Measurements from ENCODE around the gene SLITRK5.

SLITRK5 gene

GRCh38 chr13:87671031-87671752 lies at the start of gene SLITRK5:
Gene SLITRK5 (plus strand): TSS chr13:87671371. CDS start chr13:87675389, 4,018 bp downstream.
- no peaks in the 10 kb centered on the region; the same call in 1 of the 2 replicates for H3K9me3 ChIP-seq (ENCODE audit: control insufficient read depth, insufficient read depth, low read length)
- TF ChIP-seq, protein P1, sequence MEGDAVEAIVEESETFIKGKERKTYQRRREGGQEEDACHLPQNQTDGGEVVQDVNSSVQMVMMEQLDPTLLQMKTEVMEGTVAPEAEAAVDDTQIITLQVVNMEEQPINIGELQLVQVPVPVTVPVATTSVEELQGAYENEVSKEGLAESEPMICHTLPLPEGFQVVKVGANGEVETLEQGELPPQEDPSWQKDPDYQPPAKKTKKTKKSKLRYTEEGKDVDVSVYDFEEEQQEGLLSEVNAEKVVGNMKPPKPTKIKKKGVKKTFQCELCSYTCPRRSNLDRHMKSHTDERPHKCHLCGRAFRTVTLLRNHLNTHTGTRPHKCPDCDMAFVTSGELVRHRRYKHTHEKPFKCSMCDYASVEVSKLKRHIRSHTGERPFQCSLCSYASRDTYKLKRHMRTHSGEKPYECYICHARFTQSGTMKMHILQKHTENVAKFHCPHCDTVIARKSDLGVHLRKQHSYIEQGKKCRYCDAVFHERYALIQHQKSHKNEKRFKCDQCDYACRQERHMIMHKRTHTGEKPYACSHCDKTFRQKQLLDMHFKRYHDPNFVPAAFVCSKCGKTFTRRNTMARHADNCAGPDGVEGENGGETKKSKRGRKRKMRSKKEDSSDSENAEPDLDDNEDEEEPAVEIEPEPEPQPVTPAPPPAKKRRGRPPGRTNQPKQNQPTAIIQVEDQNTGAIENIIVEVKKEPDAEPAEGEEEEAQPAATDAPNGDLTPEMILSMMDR (IDR thresholded peaks at IDR 0.05; ENCODE audit: low read depth, low read length, poor library complexity, severe bottlenecking): peak; percentile 73
- TF ChIP-seq EZH2phosphoT487 (IDR thresholded peaks at IDR 0.05; ENCODE audit: borderline replicate concordance, low read length): no peak
- H4K20me1 ChIP-seq (ENCODE audit: control insufficient read depth, insufficient read depth, low read depth, low read length): no peaks in the 10 kb centered on the region
- H3K9me2 ChIP-seq (replicated peaks; ENCODE audit: control insufficient read depth, low read length): no peaks in the 10 kb centered on the region
- no peaks in the 10 kb centered on the region for H3K27me3 ChIP-seq (ENCODE audit: control insufficient read depth, low read length)
- no peaks in the 10 kb centered on the region for H3K36me3 ChIP-seq (ENCODE audit: control insufficient read depth, low read length)
- peak within 1 kb of the TSS; percentile 53 for H3K4me3 ChIP-seq (ENCODE audit: low read length)
- H3K79me2 ChIP-seq (ENCODE audit: control insufficient read depth, low read length): no peaks in the 10 kb centered on the region
- H3K4me1 ChIP-seq (ENCODE audit: control insufficient read depth, low read length): no peaks in the 10 kb centered on the region
- H3K27ac ChIP-seq (ENCODE audit: low read depth, low read length): no peak within 1 kb of the TSS
- peak within 1 kb of the TSS; percentile 50 for H3K4me2 ChIP-seq (ENCODE audit: low read length)
- H3F3A ChIP-seq (ENCODE audit: control insufficient read depth, insufficient read depth): no peaks in the 10 kb centered on the region

- Histone ChIP-seq H3K4me1 (ENCODE audit: control insufficient read depth, low read length) (no peaks in the 10 kb centered on the region), H3K27ac (ENCODE audit: low read depth, low read length) (no peak overlapping the region), H3K27me3 (ENCODE audit: control insufficient read depth, low read length) (no peaks in the 10 kb centered on the region), H3K4me2 (ENCODE audit: low read length) (no peak overlapping the region), H4K20me1 (ENCODE audit: control insufficient read depth, insufficient read depth, low read depth, low read length) (no peaks in the 10 kb centered on the region), H3K36me3 (ENCODE audit: control insufficient read depth, low read length) (no peaks in the 10 kb centered on the region), H3K79me2 (ENCODE audit: control insufficient read depth, low read length) (no peaks in the 10 kb centered on the region), H3K9me2 (replicated peaks; ENCODE audit: control insufficient read depth, low read length) (no peaks in the 10 kb centered on the region), H3K9me3 (ENCODE audit: control insufficient read depth, insufficient read depth, low read length) (0 out of 2 replicates have a peak, but pooled peaks cover 2% of the 10 kb centered on the region), H3K4me3 (ENCODE audit: low read length) (no peak overlapping the region), H3F3A (ENCODE audit: control insufficient read depth, insufficient read depth) (no peaks in the 10 kb centered on the region)
- no peak for TF ChIP-seq EZH2phosphoT487 (IDR thresholded peaks at IDR 0.05; ENCODE audit: borderline replicate concordance, low read length)
- TF ChIP-seq, protein P1 (IDR thresholded peaks at IDR 0.05; ENCODE audit: low read depth, low read length, poor library complexity, severe bottlenecking): no peak
Measured at GRCh38 chr13:87622971-87623370, 48.2 kb upstream of the SLITRK5 start.

DNA sequence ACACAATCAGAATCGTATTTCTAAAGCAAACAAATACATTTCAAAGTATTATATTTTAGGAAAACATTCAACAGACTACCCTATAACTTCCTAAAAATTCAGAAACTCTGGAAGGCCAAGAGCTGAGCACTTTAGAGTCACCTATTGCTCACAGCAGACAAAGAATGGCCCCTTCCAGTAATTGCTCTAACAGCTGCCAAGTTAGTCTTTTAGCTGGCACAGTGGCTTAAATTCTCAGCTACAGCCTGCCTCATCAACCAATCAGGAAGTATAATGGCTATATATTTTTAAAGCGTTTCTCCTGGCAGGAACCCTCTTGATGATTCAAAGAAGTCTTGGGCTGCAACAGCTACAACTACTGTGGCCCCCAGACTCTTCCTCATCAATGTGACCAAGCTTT lies 14.9 kb upstream of the SLITRK5 start:
- no peak for TF ChIP-seq EZH2phosphoT487 (IDR thresholded peaks at IDR 0.05; ENCODE audit: borderline replicate concordance, low read length)
- TF ChIP-seq, protein P1 (IDR thresholded peaks at IDR 0.05; ENCODE audit: low read depth, low read length, poor library complexity, severe bottlenecking): no peak
- no peaks in the 10 kb centered on the region for H3F3A ChIP-seq (ENCODE audit: control insufficient read depth, insufficient read depth)
- H3K4me3 ChIP-seq (ENCODE audit: low read length): no peak overlapping the region
- H4K20me1 ChIP-seq (ENCODE audit: control insufficient read depth, insufficient read depth, low read depth, low read length): no peaks in the 10 kb centered on the region
- H3K27me3 ChIP-seq (ENCODE audit: control insufficient read depth, low read length): no peaks in the 10 kb centered on the region
- no peaks in the 10 kb centered on the region for H3K4me1 ChIP-seq (ENCODE audit: control insufficient read depth, low read length)
- no peak overlapping the region for H3K4me2 ChIP-seq (ENCODE audit: low read length)
- no peak overlapping the region for H3K27ac ChIP-seq (ENCODE audit: low read depth, low read length)
- H3K9me2 ChIP-seq (replicated peaks; ENCODE audit: control insufficient read depth, low read length): no peaks in the 10 kb centered on the region
- no peaks in the 10 kb centered on the region for H3K9me3 ChIP-seq (ENCODE audit: control insufficient read depth, insufficient read depth, low read length)
- H3K36me3 ChIP-seq (ENCODE audit: control insufficient read depth, low read length): no peaks in the 10 kb centered on the region
- no peaks in the 10 kb centered on the region for H3K79me2 ChIP-seq (ENCODE audit: control insufficient read depth, low read length)

Measured in DOHH2 (cell line).